ENCODE results near the gene PISD.

The PISD gene

GRCh38 chr22:31615491-31615860 is 46.5 kb downstream of the PISD start (continued):
- TF ChIP-seq PRDM2 (tag by site-specific recombination; IDR thresholded peaks at IDR 0.05; ENCODE audit: borderline replicate concordance), result no peak
- TF ChIP-seq ZNF514 (tag by site-specific recombination; IDR thresholded peaks at IDR 0.05), result no peak
- TF ChIP-seq ZNF843 (tag by site-specific recombination; IDR thresholded peaks at IDR 0.05), result no peak
- TF ChIP-seq ZNF837 (tag by site-specific recombination; IDR thresholded peaks at IDR 0.05), result no peak
- TF ChIP-seq ZNF394 (tag by site-specific recombination; IDR thresholded peaks at IDR 0.05; ENCODE audit: borderline replicate concordance), result no peak
- no peak for TF ChIP-seq ZNF174 (tag by site-specific recombination; IDR thresholded peaks at IDR 0.05)

GRCh38 chr22:31614781-31615490 is 47.1 kb downstream of the PISD start:
- Histone ChIP-seq H3K4me3 (ENCODE audit: low read depth, low read length) (no peak overlapping the region), H3K27ac (ENCODE audit: extremely low read depth, low read depth, low read length) (no peak overlapping the region), H3K36me3 (ENCODE audit: control insufficient read depth in 2 of 2, insufficient read depth in 1 of 2, low read length in 2 of 2) (peaks cover 0 to 55% of the 10 kb centered on the region in 2 experiments; a peak in 2 of 3 replicates), H3K4me1 (ENCODE audit: control insufficient read depth, insufficient read depth, low read length) (no peaks in the 10 kb centered on the region), H3K9me3 (ENCODE audit: control insufficient read depth, insufficient read depth, low read depth, low read length) (no peaks in the 10 kb centered on the region)
- ChIA-PET CTCF (interaction anchor here (1.2 to 1.6 kb wide), 2 partner anchors 18 to 19 kb away, joined by 3 to 4 read pairs; no protein-coding TSS in a partner anchor), POLR2A (interaction anchor here (1.6 kb wide), 1 partner anchor 15 kb away, joined by 3 read pairs; no protein-coding TSS in a partner anchor)
- TF ChIP-seq ZFHX2 (tag by site-specific recombination; conservative IDR thresholded peaks at IDR 0.05) (peak; percentile 26; the same call in 1 of the 2 replicates), ZNF292 (tag by site-specific recombination; IDR thresholded peaks at IDR 0.05; ENCODE audit: borderline replicate concordance, low read depth) (no peak), GLIS2 (tag by site-specific recombination; IDR thresholded peaks at IDR 0.05) (0 out of 2 replicates have a peak, but pooled peaks have one; percentile 20), ZBTB48 (tag by site-specific recombination; IDR thresholded peaks at IDR 0.05) (no peak)

GRCh38 chr22:31613904-31614296 is 48.1 kb downstream of the PISD start:
- no peaks in the 10 kb centered on the region for H3K4me1 ChIP-seq (ENCODE audit: control insufficient read depth, insufficient read depth, low read length)
- POLR2A ChIA-PET, result interaction anchor here (1.6 kb wide), 1 partner anchor 16 kb away, joined by 3 read pairs; no protein-coding TSS in a partner anchor

More at GRCh38 chr22:31613904-31614296, 48.1 kb downstream of the PISD start:
- Histone ChIP-seq H3K4me3 (ENCODE audit: low read depth, low read length) (no peak overlapping the region), H3K27ac (ENCODE audit: extremely low read depth, low read depth, low read length) (0 out of 2 replicates have a peak overlapping the region, but pooled peaks have one; percentile 9), H3K9me3 (ENCODE audit: control insufficient read depth, insufficient read depth, low read depth, low read length) (no peaks in the 10 kb centered on the region), H3K36me3 (ENCODE audit: control insufficient read depth in 2 of 2, insufficient read depth in 1 of 2, low read length in 2 of 2) (peaks cover 0 to 47% of the 10 kb centered on the region in 2 experiments; a peak in 2 of 3 replicates)
- TF ChIP-seq ZNF114 (tag by site-specific recombination; IDR thresholded peaks at IDR 0.05) (no peak), ZNF585B (tag by site-specific recombination; IDR thresholded peaks at IDR 0.05) (no peak), EGR2 (tag by site-specific recombination; IDR thresholded peaks at IDR 0.05; ENCODE audit: low read depth) (0 out of 2 replicates have a peak, but pooled peaks have one; percentile 32), WT1 (tag by site-specific recombination; IDR thresholded peaks at IDR 0.05) (no peak), ELK4 (IDR thresholded peaks at IDR 0.05; ENCODE audit: borderline replicate concordance, low read depth, low read length) (no peak), ZNF580 (tag by site-specific recombination; IDR thresholded peaks at IDR 0.05) (no peak), ZFHX2 (tag by site-specific recombination; conservative IDR thresholded peaks at IDR 0.05) (0 out of 2 replicates have a peak, but pooled peaks have one; percentile 15), ZNF239 (tag by site-specific recombination; IDR thresholded peaks at IDR 0.05) (no peak), ZNF169 (tag by site-specific recombination; IDR thresholded peaks at IDR 0.05) (no peak), ZNF549 (tag by site-specific recombination; IDR thresholded peaks at IDR 0.05) (no peak), REPIN1 (tag by site-specific recombination; IDR thresholded peaks at IDR 0.05; ENCODE audit: low read depth) (no peak), ZNF354C (tag by site-specific recombination; IDR thresholded peaks at IDR 0.05; ENCODE audit: borderline replicate concordance, low read depth) (no peak)
- CTCF ChIA-PET, result interaction anchor here (1.0 to 1.6 kb wide), 3 partner anchors 19 to 58 kb away, joined by 3 to 4 read pairs (median 3); no protein-coding TSS in a partner anchor
